ENCODE measurements around the gene PGRMC2.

- TF ChIP-seq CTCF (conservative IDR thresholded peaks at IDR 0.05 in 1 of 2, IDR thresholded peaks at IDR 0.05 in 1 of 2; ENCODE audit: extremely low read depth in 1 of 2, insufficient read depth in 1 of 2, low read depth in 1 of 2, low read length in 2 of 2) (no peak), EZH2 (IDR thresholded peaks at IDR 0.05; ENCODE audit: borderline replicate concordance, low read length) (no peak)
Measured at GRCh38 chr4:128255906-128256305, 31.7 kb downstream of the PGRMC2 start.
